ENCODE results near the gene ELOVL7. TPM values are rescaled to one million over a fixed set of nuclear protein-coding genes. Genes with fewer than 3 reads are reported as not detected.

Gene ELOVL7
- total and polyA plus RNA-seq, 2 donors (not counting 1 experiment from before 2014, with no cell fraction given), result 0.21 to 0.54 TPM

DNA sequence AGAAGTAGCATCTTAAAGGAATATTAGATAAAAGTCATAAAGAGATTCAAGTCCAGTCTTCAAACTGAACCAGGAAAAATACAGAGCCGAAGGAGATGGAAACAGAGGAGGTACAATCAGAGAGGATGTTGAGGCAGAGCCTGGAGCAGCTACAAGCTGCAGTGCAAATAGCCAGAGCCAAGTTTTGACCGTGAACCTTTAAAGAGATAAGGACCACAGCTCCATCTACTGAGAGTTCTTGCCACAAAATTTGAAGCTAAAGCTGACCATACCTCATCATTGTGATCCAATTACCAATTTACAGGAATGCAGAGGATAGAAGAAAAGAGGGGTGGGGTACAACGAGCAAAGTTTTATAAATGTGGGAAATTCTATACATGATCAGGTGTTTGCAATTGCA is 133.7 kb downstream of the ELOVL7 start:
- WGBS (ENCODE audit: insufficient coverage), result 100% methylated on average over 1 of the region's 3 CpGs
- Histone ChIP-seq H2AFZ (ENCODE audit: insufficient read depth, low read depth, low read length, poor library complexity, severe bottlenecking) (no peak overlapping the region), H3K4me1 (ENCODE audit: control insufficient read depth in 2 of 2, insufficient read depth in 2 of 2, low read length in 2 of 2) (no peaks in the 10 kb centered on the region), H3K27ac (ENCODE audit: low read length in 2 of 2) (no peak overlapping the region), H3K79me2 (ENCODE audit: control insufficient read depth, insufficient read depth, low read length) (no peaks in the 10 kb centered on the region), H3K9ac (ENCODE audit: low read length) (no peak overlapping the region), H3K4me2 (replicated peaks; ENCODE audit: low read depth, low read length, poor library complexity, severe bottlenecking) (no peak overlapping the region), H3K36me3 (replicated peaks in 1 of 2; ENCODE audit: control extremely low read depth in 1 of 2, control insufficient read depth in 1 of 2, extremely low read depth in 1 of 2, insufficient read depth in 2 of 2, low read length in 1 of 2) (no peaks in the 10 kb centered on the region), H4K20me1 (ENCODE audit: control insufficient read depth, insufficient read depth, low read length, poor library complexity, severe bottlenecking) (no peaks in the 10 kb centered on the region), H3K4me3 (ENCODE audit: control extremely low read depth in 1 of 5, extremely low read depth in 1 of 5, insufficient read depth in 1 of 5, low read depth in 2 of 5, low read length in 4 of 5) (no peak overlapping the region), H3K27me3 (replicated peaks in 1 of 4; ENCODE audit: control extremely low read depth in 1 of 4, control insufficient read depth in 3 of 4, insufficient read depth in 4 of 4, low read length in 3 of 4) (peaks cover 0 to 3% (median 0%) of the 10 kb centered on the region in 4 experiments), H3K9me3 (ENCODE audit: control extremely low read depth in 1 of 3, control insufficient read depth in 2 of 3, insufficient read depth in 1 of 3, low read length in 2 of 3) (peaks cover 0 to 4% (median 0%) of the 10 kb centered on the region in 3 donors)
- Mint-ChIP-seq H3K9me3 (ENCODE audit: insufficient read depth) (no peaks in the 10 kb centered on the region), H3K27ac (no peak overlapping the region), H3K4me1 (no peaks in the 10 kb centered on the region), H3K4me3 (no peak overlapping the region), H3K27me3 (peaks cover 25% of the 10 kb centered on the region)
- ChIA-PET CTCF (interaction anchor here (1.3 kb wide), 1 partner anchor 12 kb away, joined by 4 read pairs; no protein-coding TSS in a partner anchor), POLR2A (no interaction called here)
- DNase-seq (no peak), ATAC-seq (ENCODE audit: low read depth) (no peak)
- intact Hi-C loops (cut with micrococcal nuclease), result no loop called here
- TF ChIP-seq, protein P1, sequence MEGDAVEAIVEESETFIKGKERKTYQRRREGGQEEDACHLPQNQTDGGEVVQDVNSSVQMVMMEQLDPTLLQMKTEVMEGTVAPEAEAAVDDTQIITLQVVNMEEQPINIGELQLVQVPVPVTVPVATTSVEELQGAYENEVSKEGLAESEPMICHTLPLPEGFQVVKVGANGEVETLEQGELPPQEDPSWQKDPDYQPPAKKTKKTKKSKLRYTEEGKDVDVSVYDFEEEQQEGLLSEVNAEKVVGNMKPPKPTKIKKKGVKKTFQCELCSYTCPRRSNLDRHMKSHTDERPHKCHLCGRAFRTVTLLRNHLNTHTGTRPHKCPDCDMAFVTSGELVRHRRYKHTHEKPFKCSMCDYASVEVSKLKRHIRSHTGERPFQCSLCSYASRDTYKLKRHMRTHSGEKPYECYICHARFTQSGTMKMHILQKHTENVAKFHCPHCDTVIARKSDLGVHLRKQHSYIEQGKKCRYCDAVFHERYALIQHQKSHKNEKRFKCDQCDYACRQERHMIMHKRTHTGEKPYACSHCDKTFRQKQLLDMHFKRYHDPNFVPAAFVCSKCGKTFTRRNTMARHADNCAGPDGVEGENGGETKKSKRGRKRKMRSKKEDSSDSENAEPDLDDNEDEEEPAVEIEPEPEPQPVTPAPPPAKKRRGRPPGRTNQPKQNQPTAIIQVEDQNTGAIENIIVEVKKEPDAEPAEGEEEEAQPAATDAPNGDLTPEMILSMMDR (IDR thresholded peaks at IDR 0.05), result no peak
- TF ChIP-seq EZH2 (IDR thresholded peaks at IDR 0.05; ENCODE audit: borderline replicate concordance, insufficient read depth, low read depth, low read length, poor library complexity, severe bottlenecking), result no peak

DNA sequence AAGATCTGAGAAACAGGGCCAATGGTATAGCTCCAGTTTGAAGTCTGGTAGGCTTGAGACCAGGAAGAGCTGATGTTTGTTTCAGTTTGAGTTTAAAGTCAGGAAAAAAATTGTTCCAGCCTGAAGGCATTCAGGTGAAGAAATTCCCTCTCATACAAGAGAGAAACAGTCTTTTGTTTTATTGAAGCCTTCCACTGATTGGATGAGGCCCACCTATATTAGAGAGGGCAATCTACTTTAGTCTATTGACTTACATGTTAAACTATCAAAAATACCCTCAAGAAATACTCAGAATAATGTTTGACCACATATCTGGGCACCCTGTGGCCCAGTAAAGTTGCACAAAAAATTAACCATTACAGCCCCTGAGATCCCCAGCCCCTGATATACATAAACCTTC is 138.9 kb downstream of the ELOVL7 start:
- Histone ChIP-seq H3K27me3 (replicated peaks in 1 of 4; ENCODE audit: control extremely low read depth in 1 of 4, control insufficient read depth in 3 of 4, insufficient read depth in 4 of 4, low read length in 3 of 4) (peaks cover 0 to 6% (median 0%) of the 10 kb centered on the region in 4 experiments), H3K9ac (ENCODE audit: low read length) (no peak overlapping the region), H3K9me3 (ENCODE audit: control extremely low read depth in 1 of 3, control insufficient read depth in 2 of 3, insufficient read depth in 1 of 3, low read length in 2 of 3) (no peaks in the 10 kb centered on the region), H2AFZ (ENCODE audit: insufficient read depth, low read depth, low read length, poor library complexity, severe bottlenecking) (no peak overlapping the region), H3K4me2 (replicated peaks; ENCODE audit: low read depth, low read length, poor library complexity, severe bottlenecking) (no peak overlapping the region), H3K79me2 (ENCODE audit: control insufficient read depth, insufficient read depth, low read length) (no peaks in the 10 kb centered on the region), H3K27ac (ENCODE audit: low read length in 2 of 2) (no peak overlapping the region), H3K4me1 (ENCODE audit: control insufficient read depth in 2 of 2, insufficient read depth in 2 of 2, low read length in 2 of 2) (peaks cover 4 to 8% of the 10 kb centered on the region in 2 donors), H3K4me3 (ENCODE audit: control extremely low read depth in 1 of 5, extremely low read depth in 1 of 5, insufficient read depth in 1 of 5, low read depth in 2 of 5, low read length in 4 of 5) (no peak overlapping the region), H3K36me3 (replicated peaks in 1 of 2; ENCODE audit: control extremely low read depth in 1 of 2, control insufficient read depth in 1 of 2, extremely low read depth in 1 of 2, insufficient read depth in 2 of 2, low read length in 1 of 2) (no peaks in the 10 kb centered on the region), H4K20me1 (ENCODE audit: control insufficient read depth, insufficient read depth, low read length, poor library complexity, severe bottlenecking) (no peaks in the 10 kb centered on the region)
- H3K27me3 Mint-ChIP-seq, result peaks cover 2% of the 10 kb centered on the region
- peaks cover 9% of the 10 kb centered on the region for H3K4me1 Mint-ChIP-seq
- no peak overlapping the region for H3K4me3 Mint-ChIP-seq
- intact Hi-C loops (cut with micrococcal nuclease), result no loop called here
- H3K9me3 Mint-ChIP-seq (ENCODE audit: insufficient read depth), result no peaks in the 10 kb centered on the region
- DNase-seq, result no peak
- ATAC-seq (ENCODE audit: low read depth), result no peak
- ChIA-PET CTCF (interaction anchor here (1.6 kb wide), 1 partner anchor 36 kb away, joined by 3 read pairs; no protein-coding TSS in a partner anchor), POLR2A (no interaction called here)
- no peak for TF ChIP-seq EZH2 (IDR thresholded peaks at IDR 0.05; ENCODE audit: borderline replicate concordance, insufficient read depth, low read depth, low read length, poor library complexity, severe bottlenecking)
- TF ChIP-seq, protein P1 (IDR thresholded peaks at IDR 0.05), result no peak
- H3K27ac Mint-ChIP-seq, result no peak overlapping the region
